ENCODE measurements around the gene DLL4.

DNA sequence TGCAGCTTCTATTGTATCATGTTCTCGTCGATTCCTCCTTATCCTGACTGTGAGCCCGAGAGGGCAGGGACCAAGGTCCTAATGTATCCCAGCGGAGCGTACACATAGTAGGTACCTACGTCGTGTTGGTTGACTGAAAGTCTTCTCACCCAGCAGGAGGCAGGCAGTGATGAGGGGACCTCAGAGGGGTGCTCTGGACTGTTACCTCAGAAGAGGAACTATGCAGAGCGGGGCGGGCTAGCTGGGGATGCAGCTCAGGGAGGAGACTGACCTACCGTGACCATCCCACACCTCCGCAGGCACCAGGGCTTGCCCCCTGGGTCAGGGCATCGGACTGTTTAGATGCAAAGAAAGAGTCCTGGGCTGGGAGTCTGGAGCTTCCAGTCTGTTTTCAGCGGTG is 35.5 kb downstream of the DLL4 start:
- TF ChIP-seq PML (IDR thresholded peaks at IDR 0.05; ENCODE audit: low read length) (no peak), DPF2 (IDR thresholded peaks at IDR 0.05) (no peak), SIN3A (IDR thresholded peaks at IDR 0.05; ENCODE audit: low read depth, low read length) (no peak), JUND (IDR thresholded peaks at IDR 0.05; ENCODE audit: low read depth, low read length) (no peak), SP1 (IDR thresholded peaks at IDR 0.05; ENCODE audit: low read depth, low read length) (no peak), EZH2 (IDR thresholded peaks at IDR 0.05; ENCODE audit: borderline replicate concordance, control insufficient read depth, low read depth, low read length) (no peak), TBL1XR1 (IDR thresholded peaks at IDR 0.05; ENCODE audit: low read depth, low read length) (no peak), JUNB (IDR thresholded peaks at IDR 0.05) (no peak)
- TF ChIP-seq, protein P1, sequence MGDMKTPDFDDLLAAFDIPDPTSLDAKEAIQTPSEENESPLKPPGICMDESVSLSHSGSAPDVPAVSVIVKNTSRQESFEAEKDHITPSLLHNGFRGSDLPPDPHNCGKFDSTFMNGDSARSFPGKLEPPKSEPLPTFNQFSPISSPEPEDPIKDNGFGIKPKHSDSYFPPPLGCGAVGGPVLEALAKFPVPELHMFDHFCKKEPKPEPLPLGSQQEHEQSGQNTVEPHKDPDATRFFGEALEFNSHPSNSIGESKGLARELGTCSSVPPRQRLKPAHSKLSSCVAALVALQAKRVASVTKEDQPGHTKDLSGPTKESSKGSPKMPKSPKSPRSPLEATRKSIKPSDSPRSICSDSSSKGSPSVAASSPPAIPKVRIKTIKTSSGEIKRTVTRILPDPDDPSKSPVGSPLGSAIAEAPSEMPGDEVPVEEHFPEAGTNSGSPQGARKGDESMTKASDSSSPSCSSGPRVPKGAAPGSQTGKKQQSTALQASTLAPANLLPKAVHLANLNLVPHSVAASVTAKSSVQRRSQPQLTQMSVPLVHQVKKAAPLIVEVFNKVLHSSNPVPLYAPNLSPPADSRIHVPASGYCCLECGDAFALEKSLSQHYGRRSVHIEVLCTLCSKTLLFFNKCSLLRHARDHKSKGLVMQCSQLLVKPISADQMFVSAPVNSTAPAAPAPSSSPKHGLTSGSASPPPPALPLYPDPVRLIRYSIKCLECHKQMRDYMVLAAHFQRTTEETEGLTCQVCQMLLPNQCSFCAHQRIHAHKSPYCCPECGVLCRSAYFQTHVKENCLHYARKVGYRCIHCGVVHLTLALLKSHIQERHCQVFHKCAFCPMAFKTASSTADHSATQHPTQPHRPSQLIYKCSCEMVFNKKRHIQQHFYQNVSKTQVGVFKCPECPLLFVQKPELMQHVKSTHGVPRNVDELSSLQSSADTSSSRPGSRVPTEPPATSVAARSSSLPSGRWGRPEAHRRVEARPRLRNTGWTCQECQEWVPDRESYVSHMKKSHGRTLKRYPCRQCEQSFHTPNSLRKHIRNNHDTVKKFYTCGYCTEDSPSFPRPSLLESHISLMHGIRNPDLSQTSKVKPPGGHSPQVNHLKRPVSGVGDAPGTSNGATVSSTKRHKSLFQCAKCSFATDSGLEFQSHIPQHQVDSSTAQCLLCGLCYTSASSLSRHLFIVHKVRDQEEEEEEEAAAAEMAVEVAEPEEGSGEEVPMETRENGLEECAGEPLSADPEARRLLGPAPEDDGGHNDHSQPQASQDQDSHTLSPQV (IDR thresholded peaks at IDR 0.05) = no peak
- TF ChIP-seq, protein P2, sequence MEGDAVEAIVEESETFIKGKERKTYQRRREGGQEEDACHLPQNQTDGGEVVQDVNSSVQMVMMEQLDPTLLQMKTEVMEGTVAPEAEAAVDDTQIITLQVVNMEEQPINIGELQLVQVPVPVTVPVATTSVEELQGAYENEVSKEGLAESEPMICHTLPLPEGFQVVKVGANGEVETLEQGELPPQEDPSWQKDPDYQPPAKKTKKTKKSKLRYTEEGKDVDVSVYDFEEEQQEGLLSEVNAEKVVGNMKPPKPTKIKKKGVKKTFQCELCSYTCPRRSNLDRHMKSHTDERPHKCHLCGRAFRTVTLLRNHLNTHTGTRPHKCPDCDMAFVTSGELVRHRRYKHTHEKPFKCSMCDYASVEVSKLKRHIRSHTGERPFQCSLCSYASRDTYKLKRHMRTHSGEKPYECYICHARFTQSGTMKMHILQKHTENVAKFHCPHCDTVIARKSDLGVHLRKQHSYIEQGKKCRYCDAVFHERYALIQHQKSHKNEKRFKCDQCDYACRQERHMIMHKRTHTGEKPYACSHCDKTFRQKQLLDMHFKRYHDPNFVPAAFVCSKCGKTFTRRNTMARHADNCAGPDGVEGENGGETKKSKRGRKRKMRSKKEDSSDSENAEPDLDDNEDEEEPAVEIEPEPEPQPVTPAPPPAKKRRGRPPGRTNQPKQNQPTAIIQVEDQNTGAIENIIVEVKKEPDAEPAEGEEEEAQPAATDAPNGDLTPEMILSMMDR (IDR thresholded peaks at IDR 0.05 in 2 of 3, conservative IDR thresholded peaks at IDR 0.05 in 1 of 3; ENCODE audit: control insufficient read depth in 2 of 3, extremely low read depth in 1 of 3, insufficient read depth in 1 of 3, low read depth in 3 of 3, low read length in 3 of 3) = no peak

Data from GM12878 (cell line).